ENCODE results near the gene ALDH1L1. TPM values are rescaled to one million over a fixed set of nuclear protein-coding genes. Genes with fewer than 3 reads are reported as not detected.
"Not testable (repeated sequence)": the region's sequence is repeated elsewhere in the genome, so short reads cannot be mapped to it uniquely, and the experiment has no call there.

ALDH1L1 gene
- polyA plus RNA-seq, 3 donors from 2014 or later = not detected

DNA sequence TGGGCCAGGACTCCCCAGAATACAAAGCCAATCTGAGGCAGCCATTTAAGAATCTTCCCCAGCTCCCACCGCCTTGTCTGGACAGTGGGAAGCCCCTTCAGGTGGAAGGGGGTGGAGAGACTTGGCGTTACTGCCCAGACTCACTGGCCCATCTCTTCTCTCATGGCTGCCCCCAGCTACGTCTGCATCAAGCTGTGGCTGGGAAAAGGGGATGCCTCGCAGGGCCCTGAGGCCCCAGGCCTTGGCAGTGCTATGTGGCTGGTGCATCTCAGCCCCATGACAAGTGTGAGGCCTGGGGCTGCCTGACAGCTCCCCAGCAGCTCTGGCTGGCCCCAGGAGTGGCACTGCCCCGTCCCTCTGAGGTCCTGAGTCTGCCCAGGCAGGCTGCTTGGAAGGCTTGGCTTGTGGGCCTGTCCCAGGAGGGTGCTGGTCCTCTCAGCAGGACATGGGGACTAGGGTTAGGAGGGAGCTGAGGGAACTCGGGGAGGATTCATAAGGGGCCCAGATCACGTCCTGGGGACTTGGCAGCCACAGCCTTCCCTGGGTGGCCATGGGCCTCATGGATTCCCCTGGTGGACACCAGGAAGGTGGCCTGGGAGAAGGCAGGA is 76.3 kb downstream of the ALDH1L1 start:
- no peaks in the 10 kb centered on the region for H3K36me3 Mint-ChIP-seq
- no peak overlapping the region for H3K27ac Mint-ChIP-seq
- peaks cover 0 to 3% (median 0%) of the 10 kb centered on the region in 3 donors for H3K27me3 Mint-ChIP-seq (ENCODE audit: low read depth in 3 of 3)
- H3K9me3 Mint-ChIP-seq = no peaks in the 10 kb centered on the region
- DNase-seq = no peak
- no peak overlapping the region for H3K4me3 Mint-ChIP-seq
- H3K4me1 Mint-ChIP-seq = no peaks in the 10 kb centered on the region

- Mint-ChIP-seq H3K27ac (no peak overlapping the region), H3K4me3 (no peak overlapping the region)
- DNase-seq = no peak
Observed at GRCh38 chr3:126103121-126104027, 77.0 kb downstream of the ALDH1L1 start.

GRCh38 chr3:126102530-126102951 is 77.8 kb downstream of the ALDH1L1 start:
- no peak overlapping the region for H3K4me3 Mint-ChIP-seq
- no peaks in the 10 kb centered on the region for H3K4me1 Mint-ChIP-seq
- H3K36me3 Mint-ChIP-seq = peaks cover 0 to 6% (median 0%) of the 10 kb centered on the region in 3 donors
- peaks cover 0 to 2% (median under 1%) of the 10 kb centered on the region in 3 donors for H3K27me3 Mint-ChIP-seq (ENCODE audit: low read depth in 3 of 3)
- H3K9me3 Mint-ChIP-seq = peaks cover 0 to 3% (median under 1%) of the 10 kb centered on the region in 6 donors
- no peak for DNase-seq
- no peak overlapping the region for H3K27ac Mint-ChIP-seq

More at GRCh38 chr3:126103121-126104027, 77.0 kb downstream of the ALDH1L1 start:
- Mint-ChIP-seq H3K36me3 (peaks cover 0 to under 1% (median 0%) of the 10 kb centered on the region in 3 donors), H3K27me3 (ENCODE audit: low read depth in 3 of 3) (peaks cover 0 to 2% (median 0%) of the 10 kb centered on the region in 3 donors), H3K9me3 (no peaks in the 10 kb centered on the region), H3K4me1 (no peaks in the 10 kb centered on the region)

DNA sequence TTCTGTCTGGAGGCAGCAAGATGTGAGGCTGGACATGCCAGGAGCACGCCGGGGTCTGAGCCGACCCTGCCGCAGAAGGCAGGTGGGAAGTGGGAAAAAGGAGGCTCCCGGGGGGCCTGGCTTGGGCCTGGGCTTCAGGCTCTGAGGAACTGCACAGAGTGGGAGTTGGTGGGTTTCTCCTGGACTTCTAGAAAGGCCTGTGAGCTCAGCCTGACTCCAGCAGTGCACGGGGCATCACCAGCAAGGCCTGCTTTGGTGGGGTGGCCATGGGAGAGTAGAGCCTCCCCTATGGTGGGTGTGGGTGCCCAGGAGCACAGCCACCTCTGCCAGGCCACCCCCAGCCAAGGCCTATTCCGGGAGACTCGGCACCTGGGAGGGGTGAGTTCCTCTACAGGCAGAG is 78.4 kb downstream of the ALDH1L1 start:
- Mint-ChIP-seq H3K4me1 (no peaks in the 10 kb centered on the region), H3K9me3 (peaks cover under 1 to 8% (median 4%) of the 10 kb centered on the region in 6 donors), H3K27me3 (ENCODE audit: low read depth in 3 of 3) (peaks cover 0 to 2% (median 2%) of the 10 kb centered on the region in 3 donors), H3K36me3 (peaks cover 0 to 6% (median 0%) of the 10 kb centered on the region in 3 donors), H3K4me3 (no peak overlapping the region), H3K27ac (no peak overlapping the region)
- no peak for DNase-seq

DNA sequence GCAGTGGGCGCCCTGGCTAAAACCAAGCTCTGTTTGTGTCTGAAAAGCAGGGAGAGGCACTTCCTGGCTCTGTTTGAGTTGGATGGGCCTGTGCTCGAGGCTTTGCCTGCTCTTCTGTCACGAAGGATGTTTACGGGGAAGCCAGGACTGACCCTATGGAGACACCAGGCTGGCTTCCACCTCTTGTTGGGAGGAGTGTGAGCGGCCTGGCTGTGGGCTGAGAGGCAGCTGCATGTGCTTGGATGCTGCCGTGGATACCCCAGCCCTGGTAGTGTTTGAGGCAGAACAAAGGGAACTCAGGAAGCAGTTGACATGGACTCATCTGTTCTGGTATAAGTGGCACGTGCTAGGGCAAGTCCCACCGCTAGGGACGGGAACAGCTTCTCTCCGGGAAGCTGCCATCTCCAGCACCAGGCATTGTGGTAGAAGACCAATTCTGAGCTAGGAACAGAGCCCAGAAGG is 78.8 kb downstream of the ALDH1L1 start:
- no peak for DNase-seq
- Mint-ChIP-seq H3K36me3 (peaks cover 0 to 6% (median 3%) of the 10 kb centered on the region in 3 donors), H3K4me1 (no peaks in the 10 kb centered on the region), H3K27ac (no peak overlapping the region), H3K27me3 (ENCODE audit: low read depth in 3 of 3) (peaks cover 0 to 2% (median 2%) of the 10 kb centered on the region in 3 donors), H3K9me3 (peaks cover 4 to 12% (median 8%) of the 10 kb centered on the region in 6 donors), H3K4me3 (no peak overlapping the region)

- H3K4me3 Mint-ChIP-seq = no peak overlapping the region
- DNase-seq = no peak
- H3K4me1 Mint-ChIP-seq = no peaks in the 10 kb centered on the region
- no peak overlapping the region for H3K27ac Mint-ChIP-seq
- peaks cover 0 to 2% (median 2%) of the 10 kb centered on the region in 3 donors for H3K27me3 Mint-ChIP-seq (ENCODE audit: low read depth in 3 of 3)
- H3K9me3 Mint-ChIP-seq = peaks cover 10 to 20% (median 15%) of the 10 kb centered on the region in 6 donors
- H3K36me3 Mint-ChIP-seq = peaks cover 0 to 6% (median 5%) of the 10 kb centered on the region in 3 donors
Observed at GRCh38 chr3:126100634-126101301, 79.6 kb downstream of the ALDH1L1 start.

DNA sequence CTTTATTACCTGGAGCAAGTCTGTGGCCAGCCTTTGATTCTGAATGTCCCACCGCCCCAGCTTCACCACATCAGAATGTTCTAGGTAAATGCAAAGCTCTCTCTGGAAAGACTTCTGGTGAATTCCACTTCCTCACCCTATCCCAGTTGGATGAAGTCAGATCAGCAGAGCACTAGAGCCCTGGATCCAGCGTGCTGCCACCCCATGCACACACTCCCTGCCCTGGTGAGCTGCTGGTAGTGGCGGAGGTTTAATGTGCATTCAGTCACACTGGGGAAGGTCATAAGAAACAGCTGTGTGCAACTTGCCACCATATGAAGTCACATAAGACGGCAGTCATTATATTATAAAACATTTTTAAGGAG is 80.1 kb downstream of the ALDH1L1 start:
- H3K27ac Mint-ChIP-seq = no peak overlapping the region

DNA sequence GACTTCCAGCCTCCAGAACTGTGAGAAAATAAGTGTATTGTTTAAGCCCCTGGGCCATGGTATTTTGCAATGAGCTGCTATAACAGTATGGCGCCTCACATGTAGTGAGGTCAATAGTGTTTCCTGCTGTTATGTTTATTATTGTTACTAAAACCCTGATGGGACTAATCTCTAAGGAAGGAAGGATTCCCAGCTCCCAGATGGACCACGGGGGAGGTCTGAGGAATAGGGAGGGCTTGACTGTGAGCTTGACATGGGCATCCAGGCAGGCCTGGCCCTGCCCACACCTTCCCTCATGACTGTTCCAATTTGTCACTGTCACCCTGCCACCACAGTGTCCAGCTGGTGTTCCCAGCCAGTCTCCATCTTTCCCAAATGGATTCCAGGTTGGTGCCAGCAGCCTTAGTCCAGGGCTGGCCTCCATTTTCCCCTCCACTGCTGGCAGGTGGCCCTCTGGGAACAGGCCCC is 82.0 kb downstream of the ALDH1L1 start:
- Mint-ChIP-seq H3K36me3 (peaks cover 9 to 17% (median 13%) of the 10 kb centered on the region in 3 donors), H3K27ac (no peak overlapping the region), H3K4me1 (no peaks in the 10 kb centered on the region), H3K9me3 (peaks cover 16 to 34% (median 28%) of the 10 kb centered on the region in 6 donors), H3K4me3 (no peak overlapping the region), H3K27me3 (ENCODE audit: low read depth in 3 of 3) (peaks cover 1 to 2% (median 2%) of the 10 kb centered on the region in 3 donors)
- no peak for DNase-seq

More for the DNA sequence above, 80.1 kb downstream of the ALDH1L1 start:
- DNase-seq = no peak
- peaks cover 14 to 25% (median 20%) of the 10 kb centered on the region in 6 donors for H3K9me3 Mint-ChIP-seq
- no peak overlapping the region for H3K4me3 Mint-ChIP-seq
- no peaks in the 10 kb centered on the region for H3K4me1 Mint-ChIP-seq
- peaks cover 5 to 10% (median 9%) of the 10 kb centered on the region in 3 donors for H3K36me3 Mint-ChIP-seq
- H3K27me3 Mint-ChIP-seq (ENCODE audit: low read depth in 3 of 3) = peaks cover 0 to 2% (median 2%) of the 10 kb centered on the region in 3 donors

- H3K4me1 Mint-ChIP-seq = no peaks in the 10 kb centered on the region
- no peak overlapping the region for H3K4me3 Mint-ChIP-seq
- H3K27ac Mint-ChIP-seq = no peak overlapping the region
- peaks cover 16 to 34% (median 28%) of the 10 kb centered on the region in 6 donors for H3K9me3 Mint-ChIP-seq
- H3K36me3 Mint-ChIP-seq = peaks cover 9 to 17% (median 13%) of the 10 kb centered on the region in 3 donors
- peaks cover 1 to 2% (median 2%) of the 10 kb centered on the region in 3 donors for H3K27me3 Mint-ChIP-seq (ENCODE audit: low read depth in 3 of 3)
- no peak for DNase-seq
Observed at GRCh38 chr3:126097801-126098200, 82.6 kb downstream of the ALDH1L1 start.

DNA sequence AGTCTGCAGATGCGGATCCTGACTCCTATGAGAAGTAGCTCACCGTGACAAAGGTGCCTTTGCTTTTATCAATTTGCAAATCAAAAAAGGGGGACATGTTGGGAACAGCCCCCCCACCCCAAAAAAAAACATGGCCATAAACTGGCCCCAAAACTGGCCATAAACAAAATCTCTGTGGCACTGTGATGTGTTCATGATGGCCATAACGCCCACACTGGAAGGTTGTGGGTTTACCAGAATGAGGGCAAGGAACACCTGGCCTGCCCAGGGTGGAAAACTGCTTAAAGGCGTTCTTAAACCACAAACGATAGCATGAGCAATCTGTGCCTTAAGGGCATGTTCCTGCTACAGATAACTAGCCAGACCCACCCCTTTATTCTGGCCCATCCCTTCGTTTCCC is 84.1 kb downstream of the ALDH1L1 start:
- Mint-ChIP-seq H3K36me3 (peaks cover 9 to 19% (median 17%) of the 10 kb centered on the region in 3 donors), H3K9me3 (peaks cover 16 to 34% (median 28%) of the 10 kb centered on the region in 6 donors)
- H3K27ac Mint-ChIP-seq; DNase-seq; H3K27me3 Mint-ChIP-seq (ENCODE audit: low read depth in 3 of 3); H3K4me1 Mint-ChIP-seq; H3K4me3 Mint-ChIP-seq: not testable (repeated sequence)

GRCh38 chr3:126092128-126092527 is 88.3 kb downstream of the ALDH1L1 start:
- not testable (repeated sequence) for DNase-seq; H3K27ac Mint-ChIP-seq; H3K27me3 Mint-ChIP-seq (ENCODE audit: low read depth in 3 of 3); H3K4me3 Mint-ChIP-seq; H3K4me1 Mint-ChIP-seq
- Mint-ChIP-seq H3K36me3 (peaks cover 9 to 17% (median 16%) of the 10 kb centered on the region in 3 donors), H3K9me3 (peaks cover 16 to 29% (median 25%) of the 10 kb centered on the region in 6 donors)

GRCh38 chr3:126087552-126088175 is 92.7 kb downstream of the ALDH1L1 start:
- DNase-seq = no peak
- H3K36me3 Mint-ChIP-seq = peaks cover 0 to 10% (median 0%) of the 10 kb centered on the region in 3 donors
- peaks cover 0 to 4% (median 0%) of the 10 kb centered on the region in 6 donors for H3K9me3 Mint-ChIP-seq
- no peak overlapping the region for H3K4me3 Mint-ChIP-seq
- peaks cover 16 to 29% of the 10 kb centered on the region in 2 donors for H3K4me1 Mint-ChIP-seq
- no peak overlapping the region for H3K27ac Mint-ChIP-seq
- peaks cover 0 to 3% (median 2%) of the 10 kb centered on the region in 3 donors for H3K27me3 Mint-ChIP-seq (ENCODE audit: low read depth in 3 of 3)

GRCh38 chr3:126085841-126086240 is 94.5 kb downstream of the ALDH1L1 start:
- Mint-ChIP-seq H3K36me3 (no peaks in the 10 kb centered on the region), H3K27me3 (ENCODE audit: low read depth in 3 of 3) (peaks cover 0 to 3% (median 2%) of the 10 kb centered on the region in 3 donors), H3K27ac (peak overlapping the region in 3 of 6 donors; percentile 29 to 78 (median 58)), H3K4me3 (peak overlapping the region in 2 of 5 donors; percentile 75 to 79), H3K9me3 (no peaks in the 10 kb centered on the region), H3K4me1 (peaks cover 16 to 29% of the 10 kb centered on the region in 2 donors)
- DNase-seq = no peak
